ENCODE data around the gene STK32B. TPM values are rescaled to one million over a fixed set of nuclear protein-coding genes. Genes with fewer than 3 reads are reported as not detected.
A peak's percentile ranks its signal among the peaks of the same experiment; 100 is the strongest.
"Not testable (repeated sequence)": the region's sequence is repeated elsewhere in the genome, so short reads cannot be mapped to it uniquely, and the experiment has no call there.

The STK32B gene
- total and polyA plus RNA-seq, 2 donors: 2.9 to 4.8 TPM

GRCh38 chr4:5164221-5164912 is 113.1 kb downstream of the STK32B start:
- no peak for DNase-seq (ENCODE audit: low read depth in 6 of 9, low spot score in 9 of 9)
- Histone ChIP-seq H3K27me3 (ENCODE audit: control insufficient read depth in 2 of 2, insufficient read depth in 1 of 2, low read length in 1 of 2) (no peaks in the 10 kb centered on the region), H3K4me1 (ENCODE audit: control insufficient read depth in 2 of 2, insufficient read depth in 2 of 2, low read length in 2 of 2) (peaks cover 0 to 10% of the 10 kb centered on the region in 2 donors), H3K4me3 (ENCODE audit: low read length in 2 of 2) (no peak overlapping the region), H3K27ac (ENCODE audit: low read depth in 1 of 2, low read length in 1 of 2) (no peak overlapping the region), H3K9me3 (ENCODE audit: control insufficient read depth in 2 of 2, insufficient read depth in 1 of 2, low read length in 1 of 2) (peaks cover 0 to 3% of the 10 kb centered on the region in 2 donors), H3K36me3 (ENCODE audit: control insufficient read depth in 2 of 2, insufficient read depth in 2 of 2, low read length in 1 of 2) (peaks cover 0 to 4% of the 10 kb centered on the region in 2 donors)
- 96% methylated on average over 10 of the region's 10 CpGs for WGBS

- Histone ChIP-seq H3K36me3 (ENCODE audit: control insufficient read depth in 2 of 2, insufficient read depth in 2 of 2, low read length in 1 of 2) (no peaks in the 10 kb centered on the region), H3K9me3 (ENCODE audit: control insufficient read depth in 2 of 2, insufficient read depth in 1 of 2, low read length in 1 of 2) (peaks cover 0 to 3% of the 10 kb centered on the region in 2 donors), H3K27ac (ENCODE audit: low read depth in 1 of 2, low read length in 1 of 2) (no peak overlapping the region), H3K27me3 (ENCODE audit: control insufficient read depth in 2 of 2, insufficient read depth in 1 of 2, low read length in 1 of 2) (no peaks in the 10 kb centered on the region), H3K4me3 (ENCODE audit: low read length in 2 of 2) (no peak overlapping the region), H3K4me1 (ENCODE audit: control insufficient read depth in 2 of 2, insufficient read depth in 2 of 2, low read length in 2 of 2) (peaks cover 0 to 10% of the 10 kb centered on the region in 2 donors)
- WGBS: 89% methylated on average over 29 of the region's 29 CpGs
- DNase-seq (ENCODE audit: low read depth in 6 of 9, low spot score in 9 of 9): no peak
These were observed 114.4 kb downstream of the STK32B start for GRCh38 chr4:5165420-5166369.

GRCh38 chr4:5166377-5166776 is 115.1 kb downstream of the STK32B start:
- no peak overlapping the region for H3K4me3 ChIP-seq (ENCODE audit: low read length in 2 of 2)
- H3K36me3 ChIP-seq (ENCODE audit: control insufficient read depth in 2 of 2, insufficient read depth in 2 of 2, low read length in 1 of 2): no peaks in the 10 kb centered on the region
- 94% methylated on average over 4 of the region's 4 CpGs for WGBS
- H3K9me3 ChIP-seq (ENCODE audit: control insufficient read depth in 2 of 2, insufficient read depth in 1 of 2, low read length in 1 of 2): no peaks in the 10 kb centered on the region
- H3K27ac ChIP-seq (ENCODE audit: low read depth in 1 of 2, low read length in 1 of 2): no peak overlapping the region
- peaks cover 0 to 10% of the 10 kb centered on the region in 2 donors for H3K4me1 ChIP-seq (ENCODE audit: control insufficient read depth in 2 of 2, insufficient read depth in 2 of 2, low read length in 2 of 2)
- no peaks in the 10 kb centered on the region for H3K27me3 ChIP-seq (ENCODE audit: control insufficient read depth in 2 of 2, insufficient read depth in 1 of 2, low read length in 1 of 2)
- no peak for DNase-seq (ENCODE audit: low read depth in 6 of 9, low spot score in 9 of 9)

- Histone ChIP-seq H3K4me3 (ENCODE audit: low read length in 2 of 2) (no peak overlapping the region), H3K27me3 (ENCODE audit: control insufficient read depth in 2 of 2, insufficient read depth in 1 of 2, low read length in 1 of 2) (no peaks in the 10 kb centered on the region), H3K36me3 (ENCODE audit: control insufficient read depth in 2 of 2, insufficient read depth in 2 of 2, low read length in 1 of 2) (no peaks in the 10 kb centered on the region), H3K27ac (ENCODE audit: low read depth in 1 of 2, low read length in 1 of 2) (no peak overlapping the region), H3K4me1 (ENCODE audit: control insufficient read depth in 2 of 2, insufficient read depth in 2 of 2, low read length in 2 of 2) (no peaks in the 10 kb centered on the region), H3K9me3 (ENCODE audit: control insufficient read depth in 2 of 2, insufficient read depth in 1 of 2, low read length in 1 of 2) (no peaks in the 10 kb centered on the region)
- 96% methylated on average over 5 of the region's 5 CpGs for WGBS
- no peak for DNase-seq (ENCODE audit: low read depth in 6 of 9, low spot score in 9 of 9)
These were observed 117.6 kb downstream of the STK32B start for GRCh38 chr4:5168891-5169290.

GRCh38 chr4:5175836-5176235 is 124.6 kb downstream of the STK32B start:
- not testable (repeated sequence) for H3K27me3 ChIP-seq (ENCODE audit: control insufficient read depth in 2 of 2, insufficient read depth in 1 of 2, low read length in 1 of 2); H3K4me3 ChIP-seq (ENCODE audit: low read length in 2 of 2); H3K9me3 ChIP-seq (ENCODE audit: control insufficient read depth in 2 of 2, insufficient read depth in 1 of 2, low read length in 1 of 2); H3K27ac ChIP-seq (ENCODE audit: low read depth in 1 of 2, low read length in 1 of 2); H3K4me1 ChIP-seq (ENCODE audit: control insufficient read depth in 2 of 2, insufficient read depth in 2 of 2, low read length in 2 of 2); H3K36me3 ChIP-seq (ENCODE audit: control insufficient read depth in 2 of 2, insufficient read depth in 2 of 2, low read length in 1 of 2); DNase-seq (ENCODE audit: low read depth in 6 of 9, low spot score in 9 of 9)
- WGBS: 99% methylated on average over 11 of the region's 11 CpGs

GRCh38 chr4:5184606-5185005 is 133.3 kb downstream of the STK32B start:
- Histone ChIP-seq H3K27me3 (ENCODE audit: control insufficient read depth in 2 of 2, insufficient read depth in 1 of 2, low read length in 1 of 2) (no peaks in the 10 kb centered on the region), H3K4me3 (ENCODE audit: low read length in 2 of 2) (no peak overlapping the region), H3K27ac (ENCODE audit: low read depth in 1 of 2, low read length in 1 of 2) (peak overlapping the region in 1 of 2 donors; percentile 97), H3K4me1 (ENCODE audit: control insufficient read depth in 2 of 2, insufficient read depth in 2 of 2, low read length in 2 of 2) (peaks cover 45 to 57% of the 10 kb centered on the region in 2 donors), H3K36me3 (ENCODE audit: control insufficient read depth in 2 of 2, insufficient read depth in 2 of 2, low read length in 1 of 2) (no peaks in the 10 kb centered on the region), H3K9me3 (ENCODE audit: control insufficient read depth in 2 of 2, insufficient read depth in 1 of 2, low read length in 1 of 2) (peaks cover 0 to 8% of the 10 kb centered on the region in 2 donors)
- DNase-seq (ENCODE audit: low read depth in 6 of 9, low spot score in 9 of 9): peak in 1 of 9 donors; percentile 15
- WGBS: 88% methylated on average over 6 of the region's 6 CpGs

GRCh38 chr4:5185551-5185950 is 134.3 kb downstream of the STK32B start:
- Histone ChIP-seq H3K9me3 (ENCODE audit: control insufficient read depth in 2 of 2, insufficient read depth in 1 of 2, low read length in 1 of 2) (peaks cover 0 to 8% of the 10 kb centered on the region in 2 donors), H3K27ac (ENCODE audit: low read depth in 1 of 2, low read length in 1 of 2) (peak overlapping the region; percentile 75 to 97), H3K27me3 (ENCODE audit: control insufficient read depth in 2 of 2, insufficient read depth in 1 of 2, low read length in 1 of 2) (no peaks in the 10 kb centered on the region), H3K4me1 (ENCODE audit: control insufficient read depth in 2 of 2, insufficient read depth in 2 of 2, low read length in 2 of 2) (peaks cover 45 to 57% of the 10 kb centered on the region in 2 donors), H3K4me3 (ENCODE audit: low read length in 2 of 2) (no peak overlapping the region), H3K36me3 (ENCODE audit: control insufficient read depth in 2 of 2, insufficient read depth in 2 of 2, low read length in 1 of 2) (no peaks in the 10 kb centered on the region)
- WGBS: 90% methylated on average over 6 of the region's 6 CpGs
- DNase-seq (ENCODE audit: low read depth in 6 of 9, low spot score in 9 of 9): no peak

GRCh38 chr4:5186271-5187064 is 135.2 kb downstream of the STK32B start:
- whole genome bisulfite sequencing: 22% methylated on average over 14 of the region's 14 CpGs
- no peaks in the 10 kb centered on the region for H3K36me3 ChIP-seq (ENCODE audit: control insufficient read depth in 2 of 2, insufficient read depth in 2 of 2, low read length in 1 of 2)
- peaks cover 0 to 8% of the 10 kb centered on the region in 2 donors for H3K9me3 ChIP-seq (ENCODE audit: control insufficient read depth in 2 of 2, insufficient read depth in 1 of 2, low read length in 1 of 2)
- peak; percentile 64 to 90 (median 72) for DNase-seq (ENCODE audit: low read depth in 6 of 9, low spot score in 9 of 9)
- H3K4me1 ChIP-seq (ENCODE audit: control insufficient read depth in 2 of 2, insufficient read depth in 2 of 2, low read length in 2 of 2): peaks cover 45 to 57% of the 10 kb centered on the region in 2 donors
- no peak overlapping the region for H3K4me3 ChIP-seq (ENCODE audit: low read length in 2 of 2)
- peak overlapping the region; percentile 75 to 97 for H3K27ac ChIP-seq (ENCODE audit: low read depth in 1 of 2, low read length in 1 of 2)
- no peaks in the 10 kb centered on the region for H3K27me3 ChIP-seq (ENCODE audit: control insufficient read depth in 2 of 2, insufficient read depth in 1 of 2, low read length in 1 of 2)
